Activated CD8-positive, alpha-beta T cell treated with anti-CD3 and anti-CD28 coated beads for 36 hours (primary cell): ENCODE results near the gene SEPSECS. TPM values are rescaled to one million over a fixed set of nuclear protein-coding genes. Genes with fewer than 3 reads are reported as not detected.

ENCODE experiments used
- ATAC-seq: fragments of 200-7000 bp; cut with Tn5 transposase; one replicate; pipeline ENCODE4 v1.10.0; 2021; ENCODE audit warnings: mild to moderate bottlenecking, moderate library complexity
- CTCF ChIA-PET: fragments of 350-600 bp; sonication (Branson Sonifier 250); formaldehyde crosslinking; loops from one replicate; lab custom pipeline; 2021; ENCODE audit warnings: antibody characterized with exemption; lab: Charles Lee
- POLR2A ChIA-PET: fragments of 350-600 bp; sonication (Branson Sonifier 250); formaldehyde crosslinking; loops from one replicate; lab custom pipeline; 2021; ENCODE audit warnings: antibody characterized with exemption; lab: Charles Lee
- DNase-seq: peaks from one replicate; pipeline ENCODE4 v3.0.0-alpha.2; 2020
- H3K27ac Mint-ChIP-seq: one replicate; pipeline ENCODE4 v1.8.0; 2021; ENCODE audit warnings: mild to moderate bottlenecking, mixed read lengths
- H3K27me3 Mint-ChIP-seq: one replicate; pipeline ENCODE4 v1.8.0; 2021; ENCODE audit warnings: mixed read lengths
- H3K36me3 Mint-ChIP-seq: one replicate; pipeline ENCODE4 v1.8.0; 2021; ENCODE audit warnings: low read depth, mixed read lengths
- H3K4me1 Mint-ChIP-seq: one replicate; pipeline ENCODE4 v1.8.0; 2021; ENCODE audit warnings: low read depth, mixed read lengths
- H3K4me3 Mint-ChIP-seq: one replicate; pipeline ENCODE4 v1.8.0; 2021; ENCODE audit warnings: mild to moderate bottlenecking, moderate library complexity, mixed read lengths
- H3K9me3 Mint-ChIP-seq: one replicate; pipeline ENCODE4 v1.8.0; 2021; ENCODE audit warnings: mixed read lengths
- CTCF ChIP-seq: fragments of 200-600 bp; IDR thresholded peaks from one replicate; pipeline ENCODE4 v1.8.0; 2022; ENCODE audit warnings: antibody characterized with exemption, mild to moderate bottlenecking
- intact Hi-C: fragments of 100-400 bp; cut with micrococcal nuclease; formaldehyde crosslinking; loops from one replicate; pipeline ENCODE4 v1.10.0; 2022
- total RNA-seq, 2 experiments: library from RNA; stranded (reverse); gene quantifications; one replicate each; pipeline ENCODE4 v1.2.3, GENCODE V29; 2021

The SEPSECS gene
- total RNA-seq, 2 experiments from 2014 or later: 13.9 to 15.2 TPM

GRCh38 chr4:25133132-25133531, 27.1 kb downstream of the SEPSECS start:
- CTCF ChIA-PET: interaction anchor here (0.9 to 4.2 kb wide), 3 partner anchors 11 to 179 kb away, joined by 4 to 18 read pairs (median 5); partner anchors contain the start of gene ZCCHC4
- POLR2A ChIA-PET: interaction anchor here (1.3 kb wide), 1 partner anchor 27 kb away, joined by 3 read pairs; no protein-coding TSS in a partner anchor

GRCh38 chr4:25131926-25132325, 28.3 kb downstream of the SEPSECS start:
- Mint-ChIP-seq H3K27me3 (no peaks in the 10 kb centered on the region), H3K4me1 (peaks cover 10% of the 10 kb centered on the region), H3K36me3 (peaks cover 22% of the 10 kb centered on the region), H3K9me3 (peaks cover 7% of the 10 kb centered on the region), H3K4me3 (no peak overlapping the region), H3K27ac (no peak overlapping the region)
- DNase-seq: no peak
- POLR2A ChIA-PET: interaction anchor here (0.9 kb wide), 1 partner anchor 534 kb away, joined by 3 read pairs; no protein-coding TSS in a partner anchor
- CTCF ChIA-PET: interaction anchor here (4.2 kb wide), 1 partner anchor 12 kb away, joined by 18 read pairs; no protein-coding TSS in a partner anchor
- intact Hi-C loops: no loop called here
- no peak for ATAC-seq
- TF ChIP-seq CTCF: no peak

More at GRCh38 chr4:25133132-25133531, 27.1 kb downstream of the SEPSECS start:
- DNase-seq: no peak
- Mint-ChIP-seq H3K4me1 (peaks cover 13% of the 10 kb centered on the region), H3K27ac (no peak overlapping the region), H3K4me3 (no peak overlapping the region), H3K9me3 (peaks cover 9% of the 10 kb centered on the region), H3K27me3 (no peaks in the 10 kb centered on the region), H3K36me3 (peaks cover 33% of the 10 kb centered on the region)
- intact Hi-C loops: no loop called here
- TF ChIP-seq CTCF: no peak
- no peak for ATAC-seq

GRCh38 chr4:25131381-25131780, 28.9 kb downstream of the SEPSECS start:
- POLR2A ChIA-PET: interaction anchor here (0.9 kb wide), 1 partner anchor 533 kb away, joined by 3 read pairs; no protein-coding TSS in a partner anchor
- H3K9me3 Mint-ChIP-seq: peaks cover 4% of the 10 kb centered on the region
- TF ChIP-seq CTCF: no peak
- H3K27me3 Mint-ChIP-seq: no peaks in the 10 kb centered on the region
- H3K27ac Mint-ChIP-seq: no peak overlapping the region
- ATAC-seq: no peak
- peaks cover 17% of the 10 kb centered on the region for H3K36me3 Mint-ChIP-seq
- intact Hi-C loops: no loop called here
- DNase-seq: no peak
- H3K4me3 Mint-ChIP-seq: no peak overlapping the region
- CTCF ChIA-PET: interaction anchor here (4.2 kb wide), 1 partner anchor 13 kb away, joined by 18 read pairs; no protein-coding TSS in a partner anchor
- H3K4me1 Mint-ChIP-seq: peaks cover 10% of the 10 kb centered on the region

GRCh38 chr4:25129917-25130316, 30.3 kb downstream of the SEPSECS start:
- no peak overlapping the region for H3K4me3 Mint-ChIP-seq
- peaks cover 9% of the 10 kb centered on the region for H3K36me3 Mint-ChIP-seq
- intact Hi-C loops: no loop called here
- ATAC-seq (no peak), DNase-seq (no peak)
- POLR2A ChIA-PET: no interaction called here
- no peak overlapping the region for H3K27ac Mint-ChIP-seq
- peaks cover 3% of the 10 kb centered on the region for H3K9me3 Mint-ChIP-seq
- peaks cover 3% of the 10 kb centered on the region for H3K4me1 Mint-ChIP-seq
- TF ChIP-seq CTCF: no peak
- no peaks in the 10 kb centered on the region for H3K27me3 Mint-ChIP-seq
- CTCF ChIA-PET: interaction anchor here (4.2 kb wide), 1 partner anchor 14 kb away, joined by 18 read pairs; no protein-coding TSS in a partner anchor

- intact Hi-C loops: no loop called here
- peaks cover 3% of the 10 kb centered on the region for H3K4me1 Mint-ChIP-seq
- no peak overlapping the region for H3K27ac Mint-ChIP-seq
- H3K9me3 Mint-ChIP-seq: no peaks in the 10 kb centered on the region
- DNase-seq (no peak), ATAC-seq (no peak)
- CTCF ChIA-PET: no interaction called here
- TF ChIP-seq CTCF: no peak
- no peaks in the 10 kb centered on the region for H3K27me3 Mint-ChIP-seq
- POLR2A ChIA-PET: no interaction called here
- no peak overlapping the region for H3K4me3 Mint-ChIP-seq
- H3K36me3 Mint-ChIP-seq: peaks cover 5% of the 10 kb centered on the region
Observed at GRCh38 chr4:25128671-25129070, 31.6 kb downstream of the SEPSECS start.
